ENCODE data around the gene MLEC.

GRCh38 chr12:120677765-120678473, 9.0 kb upstream of the MLEC start:
- no peak for TF ChIP-seq EZH2phosphoT487 (IDR thresholded peaks at IDR 0.05; ENCODE audit: low read length)
- TF ChIP-seq CTCF (IDR thresholded peaks at IDR 0.05; ENCODE audit: low read length), result no peak
